ENCODE data around the gene CETN2.
"Not testable (repeated sequence)": the region's sequence is repeated elsewhere in the genome, so short reads cannot be mapped to it uniquely, and the experiment has no call there.

Gene CETN2

GRCh38 chrX:152830312-152831305 lies at the start of gene CETN2, which contains the start of gene NSDHL:
Gene CETN2, minus strand, starts transcription at chrX:152830757. Its CDS starts 47 bp downstream, at chrX:152830710.
Gene NSDHL, plus strand, starts transcription at chrX:152831063. Its CDS starts 15,262 bp downstream, at chrX:152846325.
- DNase-seq: peak; percentile 97

- DNase-seq: no peak
These were observed 48.6 kb upstream of the CETN2 start for GRCh38 chrX:152878976-152879755.

- no peak for DNase-seq
These were observed 46.6 kb upstream of the CETN2 start for GRCh38 chrX:152876931-152877840.

- DNase-seq: no peak
These were observed 42.8 kb upstream of the CETN2 start for GRCh38 chrX:152873361-152873760.

GRCh38 chrX:152872522-152872921 lies 42.0 kb upstream of the CETN2 start:
- DNase-seq: no peak

- no peak for DNase-seq
These were observed 40.7 kb upstream of the CETN2 start for GRCh38 chrX:152871260-152871659.

GRCh38 chrX:152869972-152870371 lies 39.4 kb upstream of the CETN2 start:
- DNase-seq: no peak

- no peak for DNase-seq
These were observed 35.8 kb upstream of the CETN2 start for GRCh38 chrX:152866386-152866785.

GRCh38 chrX:152865232-152865920 lies 34.8 kb upstream of the CETN2 start:
- no peak for DNase-seq

- no peak for DNase-seq
These were observed 31.3 kb upstream of the CETN2 start for GRCh38 chrX:152861826-152862225.

GRCh38 chrX:152861116-152861515 lies 30.6 kb upstream of the CETN2 start:
- DNase-seq: no peak

- DNase-seq: no peak
These were observed 23.4 kb upstream of the CETN2 start for GRCh38 chrX:152853986-152854385.

- DNase-seq: no peak
These were observed 19.9 kb upstream of the CETN2 start for GRCh38 chrX:152850465-152850864.

GRCh38 chrX:152847281-152847680 lies 16.7 kb upstream of the CETN2 start:
- no peak for DNase-seq

- DNase-seq: no peak
These were observed 15.2 kb upstream of the CETN2 start for GRCh38 chrX:152845618-152846240.

- no peak for DNase-seq
These were observed 13.7 kb upstream of the CETN2 start for GRCh38 chrX:152844256-152844655.

GRCh38 chrX:152843852-152844251 lies 13.3 kb upstream of the CETN2 start:
- no peak for DNase-seq

GRCh38 chrX:152842772-152843338 lies 12.3 kb upstream of the CETN2 start:
- DNase-seq: no peak

- DNase-seq: not testable (repeated sequence)
These were observed 4.9 kb upstream of the CETN2 start for GRCh38 chrX:152835470-152835869.

- DNase-seq: no peak
These were observed 2.8 kb upstream of the CETN2 start for GRCh38 chrX:152833378-152833777.

GRCh38 chrX:152832520-152832919 lies 2.0 kb upstream of the CETN2 start:
- DNase-seq: no peak

All from activated effector memory CD4-positive, alpha-beta T cell treated with anti-CD3 and anti-CD28 coated beads, Interleukin-2, amount 50 U/mL, for 16 hours (primary cell).